ENCODE data around the gene SEMA6C.

SEMA6C gene

DNA sequence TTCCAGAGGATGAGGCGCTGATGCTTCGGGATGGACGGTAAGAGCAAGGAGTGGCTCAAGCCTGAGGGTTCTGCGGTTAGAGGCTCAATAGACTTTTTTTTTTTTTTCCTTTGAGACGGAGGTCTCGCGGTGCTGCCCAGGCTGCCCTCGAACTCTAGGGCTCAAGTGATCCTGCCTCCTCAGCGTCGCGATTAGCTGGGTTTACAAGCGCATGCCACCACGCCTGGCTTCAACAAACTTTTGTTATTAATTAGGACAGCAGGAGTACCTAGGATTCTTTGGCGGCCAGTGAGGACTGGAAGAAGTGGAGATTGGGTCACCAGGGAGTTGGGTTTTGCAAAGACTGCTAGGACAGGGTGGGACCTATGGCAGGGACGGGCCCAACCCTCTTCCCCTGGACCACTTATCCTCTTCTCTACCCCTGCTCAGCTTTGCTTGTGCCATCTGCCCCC lies 20.1 kb upstream of the SEMA6C start:
- H3K4me3 ChIP-seq (ENCODE audit: low read length), result peak overlapping the region; percentile 100
- TF ChIP-seq, protein P1, sequence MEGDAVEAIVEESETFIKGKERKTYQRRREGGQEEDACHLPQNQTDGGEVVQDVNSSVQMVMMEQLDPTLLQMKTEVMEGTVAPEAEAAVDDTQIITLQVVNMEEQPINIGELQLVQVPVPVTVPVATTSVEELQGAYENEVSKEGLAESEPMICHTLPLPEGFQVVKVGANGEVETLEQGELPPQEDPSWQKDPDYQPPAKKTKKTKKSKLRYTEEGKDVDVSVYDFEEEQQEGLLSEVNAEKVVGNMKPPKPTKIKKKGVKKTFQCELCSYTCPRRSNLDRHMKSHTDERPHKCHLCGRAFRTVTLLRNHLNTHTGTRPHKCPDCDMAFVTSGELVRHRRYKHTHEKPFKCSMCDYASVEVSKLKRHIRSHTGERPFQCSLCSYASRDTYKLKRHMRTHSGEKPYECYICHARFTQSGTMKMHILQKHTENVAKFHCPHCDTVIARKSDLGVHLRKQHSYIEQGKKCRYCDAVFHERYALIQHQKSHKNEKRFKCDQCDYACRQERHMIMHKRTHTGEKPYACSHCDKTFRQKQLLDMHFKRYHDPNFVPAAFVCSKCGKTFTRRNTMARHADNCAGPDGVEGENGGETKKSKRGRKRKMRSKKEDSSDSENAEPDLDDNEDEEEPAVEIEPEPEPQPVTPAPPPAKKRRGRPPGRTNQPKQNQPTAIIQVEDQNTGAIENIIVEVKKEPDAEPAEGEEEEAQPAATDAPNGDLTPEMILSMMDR (IDR thresholded peaks at IDR 0.05; ENCODE audit: insufficient read depth, low read depth, low read length, missing control alignments), result no peak
- peak; percentile 61 for DNase-seq (ENCODE audit: low read depth)

DNA sequence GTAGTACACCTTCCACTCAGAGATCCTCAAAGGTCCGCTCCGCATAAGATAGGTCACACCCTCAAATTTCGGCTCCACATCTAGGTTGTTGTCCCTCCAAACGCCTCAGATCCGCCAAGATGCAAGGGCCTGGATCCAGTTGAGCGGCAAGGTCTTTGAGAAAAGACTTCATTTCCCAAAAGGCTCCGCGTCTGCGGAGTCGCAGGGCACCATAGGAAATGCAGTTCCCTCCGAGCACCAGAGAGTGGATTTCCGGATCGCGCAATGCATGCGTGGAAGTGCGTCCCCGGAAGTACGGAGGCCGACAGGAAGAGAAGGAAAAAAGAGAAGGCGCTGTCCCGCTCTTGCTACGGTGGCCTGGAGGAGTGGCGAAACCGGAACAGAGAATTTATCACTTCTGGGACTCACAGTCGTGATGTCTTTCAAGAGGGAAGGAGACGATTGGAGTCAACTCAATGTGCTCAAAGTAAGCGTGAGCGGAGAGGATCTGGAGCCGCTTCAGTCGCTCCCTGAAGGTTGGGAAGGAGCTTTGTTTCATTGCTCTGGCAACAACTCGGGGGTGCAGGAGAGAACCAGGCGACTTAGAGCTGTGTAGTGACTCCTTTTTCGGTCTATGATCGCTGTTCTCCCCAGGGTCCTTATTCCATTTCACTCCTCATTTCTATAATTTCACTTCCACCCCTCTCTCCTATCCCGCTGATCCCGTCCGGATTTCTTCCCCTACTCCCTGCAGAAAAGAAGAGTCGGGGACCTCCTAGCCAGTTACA lies 19.5 kb upstream of the SEMA6C start, which contains the start of the genes LYSMD1 and SCNM1:
TSS of gene LYSMD1 (minus strand) at position 165 of the 767 bp plus-strand sequence. CDS start 644 bp downstream, outside the sequence.
TSS of gene SCNM1 (plus strand) at position 407 of the 767 bp plus-strand sequence. CDS start at position 416, 9 bp downstream.
- TF ChIP-seq, protein P1 (IDR thresholded peaks at IDR 0.05; ENCODE audit: insufficient read depth, low read depth, low read length, missing control alignments), result no peak
- DNase-seq (ENCODE audit: low read depth), result peak; percentile 99
- peak within 1 kb of the TSS; percentile 100 for H3K4me3 ChIP-seq (ENCODE audit: low read length)

DNA sequence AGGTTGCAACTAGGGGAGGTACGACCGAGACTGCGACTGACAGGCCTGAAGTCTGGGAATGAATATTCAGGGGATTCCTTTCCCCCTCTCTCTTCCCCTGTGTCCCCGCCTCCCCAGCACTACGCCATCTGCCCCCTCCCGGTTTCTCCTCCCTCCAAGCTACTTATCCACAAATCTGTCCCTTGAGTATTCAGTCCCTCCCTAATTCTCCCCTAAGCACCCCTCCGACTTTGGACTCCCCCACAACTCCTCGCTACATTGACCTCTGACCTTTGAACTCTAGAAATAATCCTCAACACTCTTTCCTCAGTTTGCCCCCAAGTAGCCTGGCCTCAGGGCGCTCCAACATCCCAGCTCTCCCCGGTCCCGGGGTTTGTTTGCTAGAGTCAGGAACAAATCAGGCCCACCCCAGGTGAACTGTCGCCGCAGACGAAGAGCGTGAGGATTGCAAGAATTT lies 18.9 kb upstream of the SEMA6C start:
- TF ChIP-seq, protein P1 (IDR thresholded peaks at IDR 0.05; ENCODE audit: insufficient read depth, low read depth, low read length, missing control alignments), result no peak
- H3K4me3 ChIP-seq (ENCODE audit: low read length), result peak overlapping the region; percentile 100
- peak; percentile 30 for DNase-seq (ENCODE audit: low read depth)

DNA sequence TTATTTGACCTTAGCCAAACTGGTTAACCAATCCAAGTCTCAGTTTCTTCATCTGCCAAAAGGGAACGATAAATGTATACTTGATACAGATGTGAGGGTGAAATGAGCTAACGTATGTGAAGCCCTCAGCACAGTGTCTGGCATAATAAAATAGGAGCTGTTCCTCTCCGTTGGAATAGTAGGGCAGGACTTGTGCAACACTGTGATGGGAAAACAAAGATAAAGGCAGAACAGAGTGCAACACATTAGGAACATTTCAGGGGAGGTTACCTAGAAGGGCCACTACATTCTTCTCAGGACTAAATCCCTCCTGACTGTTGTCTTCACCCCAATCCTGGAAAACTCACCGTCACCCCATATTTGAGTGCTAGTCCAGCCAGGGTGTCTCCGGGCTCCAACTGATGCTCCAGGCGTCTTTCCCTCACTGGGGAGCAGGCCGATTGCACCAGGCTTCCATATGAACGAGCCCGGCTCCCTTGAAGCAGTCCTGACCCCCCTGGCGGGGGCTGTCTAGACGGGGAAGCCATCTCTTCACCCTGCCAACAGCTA lies 18.4 kb upstream of the SEMA6C start:
- peak overlapping the region; percentile 100 for H3K4me3 ChIP-seq (ENCODE audit: low read length)
- TF ChIP-seq, protein P1 (IDR thresholded peaks at IDR 0.05; ENCODE audit: insufficient read depth, low read depth, low read length, missing control alignments), result no peak

DNA sequence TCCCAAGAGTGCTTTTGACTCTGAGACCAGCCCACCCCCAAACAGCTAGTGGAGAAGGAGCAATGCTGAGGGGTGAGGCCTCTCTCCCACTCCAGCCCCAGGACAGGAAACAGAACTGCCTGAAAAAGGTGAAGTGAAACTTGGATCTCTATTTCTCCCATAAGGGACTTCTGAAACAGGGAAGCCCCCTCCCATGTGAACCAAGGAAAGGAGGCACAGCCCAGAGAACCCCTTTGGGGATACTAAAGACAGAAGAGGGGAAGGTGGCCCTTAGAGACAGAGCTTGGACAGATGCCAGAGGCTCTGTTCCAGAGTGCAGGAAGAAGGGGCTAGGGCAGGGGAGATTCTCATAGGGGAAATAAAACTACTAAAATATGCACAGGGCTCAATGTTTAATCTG lies 12.9 kb upstream of the SEMA6C start:
- TF ChIP-seq, protein P1 (IDR thresholded peaks at IDR 0.05; ENCODE audit: insufficient read depth, low read depth, low read length, missing control alignments), result no peak
- H3K4me3 ChIP-seq (ENCODE audit: low read length), result no peak overlapping the region
- DNase-seq (ENCODE audit: low read depth), result no peak

More for the DNA sequence above, 18.4 kb upstream of the SEMA6C start:
- DNase-seq (ENCODE audit: low read depth), result no peak

DNA sequence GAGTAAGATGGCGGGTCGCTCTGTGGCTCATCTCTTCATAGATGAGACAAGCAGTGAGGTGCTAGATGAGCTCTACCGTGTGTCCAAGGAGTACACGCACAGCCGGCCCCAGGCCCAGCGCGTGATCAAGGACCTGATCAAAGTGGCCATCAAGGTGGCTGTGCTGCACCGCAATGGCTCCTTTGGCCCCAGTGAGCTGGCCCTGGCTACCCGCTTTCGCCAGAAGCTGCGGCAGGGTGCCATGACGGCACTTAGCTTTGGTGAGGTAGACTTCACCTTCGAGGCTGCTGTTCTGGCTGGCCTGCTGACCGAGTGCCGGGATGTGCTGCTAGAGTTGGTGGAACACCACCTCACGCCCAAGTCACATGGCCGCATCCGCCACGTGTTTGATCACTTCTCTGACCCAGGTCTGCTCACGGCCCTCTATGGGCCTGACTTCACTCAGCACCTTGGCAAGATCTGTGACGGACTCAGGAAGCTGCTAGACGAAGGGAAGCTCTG lies 12.4 kb upstream of the SEMA6C start:
- TF ChIP-seq, protein P1 (IDR thresholded peaks at IDR 0.05; ENCODE audit: insufficient read depth, low read depth, low read length, missing control alignments), result no peak
- DNase-seq (ENCODE audit: low read depth), result no peak
- H3K4me3 ChIP-seq (ENCODE audit: low read length), result no peak overlapping the region
